GM19023 (cell line): ENCODE data around the gene USP38.
"Not testable (repeated sequence)": the region's sequence is repeated elsewhere in the genome, so short reads cannot be mapped to it uniquely, and the experiment has no call there.

Source experiments
- ATAC-seq: cut with Tn5 transposase; IDR thresholded peaks from one replicate; pipeline ENCODE4 v1.9.1; 2021; ENCODE audit warnings: mild to moderate bottlenecking, moderate library complexity; ENCODE audit not compliant: unreplicated experiment

Gene USP38

GRCh38 chr4:143203577-143203976 is 18.9 kb downstream of the USP38 start:
- ATAC-seq = no peak

DNA sequence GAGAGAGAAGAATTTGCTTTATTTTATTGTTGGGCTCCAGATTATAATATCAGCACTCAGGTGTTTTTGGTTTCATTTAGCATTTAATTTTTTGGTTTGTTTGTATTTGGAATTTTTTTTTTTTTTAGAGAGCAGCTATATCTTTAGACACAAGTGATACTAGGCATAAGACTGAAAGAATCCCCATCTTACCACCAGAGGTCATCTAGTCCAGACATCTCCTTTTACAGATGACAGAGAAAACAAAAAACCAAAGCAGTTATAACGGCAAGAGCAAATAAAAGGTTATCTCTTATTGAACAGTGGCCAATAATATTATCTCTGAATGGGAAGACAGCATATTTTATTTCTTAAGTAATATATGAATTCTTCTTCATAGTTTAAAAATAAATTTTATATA is 22.8 kb downstream of the USP38 start:
- ATAC-seq = no peak

- no peak for ATAC-seq
Measured at GRCh38 chr4:143212566-143212965, 27.8 kb downstream of the USP38 start.

DNA sequence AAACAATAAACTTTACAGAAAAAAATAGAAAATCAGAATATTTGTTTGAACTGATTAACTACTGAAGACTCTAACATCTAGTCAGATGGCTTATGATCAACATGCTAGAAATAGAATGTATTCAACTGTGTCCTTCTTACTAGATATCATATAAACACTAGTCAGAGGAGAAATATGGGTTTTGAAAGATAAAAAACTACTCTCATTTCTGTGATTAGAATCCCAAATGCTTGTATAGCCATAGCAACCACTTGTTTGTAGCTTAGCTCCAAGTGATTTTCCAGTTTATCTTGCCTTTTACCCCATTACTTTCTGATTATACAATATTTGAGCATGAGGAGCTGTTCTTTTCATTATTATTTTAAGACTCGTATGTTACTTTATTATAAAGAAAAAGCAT is 31.2 kb downstream of the USP38 start:
- no peak for ATAC-seq

GRCh38 chr4:143224255-143224654 is 39.5 kb downstream of the USP38 start:
- no peak for ATAC-seq

DNA sequence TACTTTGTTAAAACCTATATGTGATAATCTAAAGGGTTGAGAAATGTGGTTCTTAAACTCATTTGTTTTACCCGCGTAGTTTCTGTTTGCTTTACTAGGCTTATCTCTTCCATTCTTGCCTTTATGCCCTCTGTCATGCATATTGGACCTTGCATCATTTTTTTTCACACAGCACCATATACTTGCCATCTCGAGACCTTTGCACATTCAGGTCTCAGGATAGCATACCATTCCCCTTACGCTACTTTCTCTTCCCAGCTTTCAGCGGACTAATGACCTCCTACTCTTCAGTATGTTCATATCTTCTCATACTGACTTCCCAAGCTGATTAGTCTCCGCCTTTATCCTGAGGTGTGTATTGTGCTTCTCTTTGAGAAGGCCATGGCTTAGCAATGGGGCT is 40.5 kb downstream of the USP38 start:
- no peak for ATAC-seq

GRCh38 chr4:143230683-143231082 is 46.0 kb downstream of the USP38 start:
- ATAC-seq = no peak

DNA sequence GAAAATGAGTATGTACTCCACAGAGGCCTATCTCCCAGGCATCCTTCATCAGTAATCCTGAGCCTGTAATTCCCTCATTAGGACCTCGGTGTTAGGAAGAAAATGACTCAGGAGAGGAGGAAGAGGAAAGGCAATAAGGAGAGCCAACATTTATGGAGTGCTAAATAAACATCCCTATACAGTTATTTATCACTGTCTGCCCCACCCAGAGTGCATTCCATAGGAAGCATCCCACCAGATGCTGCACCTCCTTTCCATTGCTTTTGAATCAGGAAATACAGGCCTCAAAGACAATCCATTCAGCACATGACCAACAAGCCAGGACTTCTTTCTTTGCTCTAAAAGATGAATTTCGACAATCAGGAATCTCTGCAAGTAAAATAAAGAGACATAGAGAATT is 47.6 kb downstream of the USP38 start:
- no peak for ATAC-seq

GRCh38 chr4:143234153-143234552 is 49.4 kb downstream of the USP38 start:
- no peak for ATAC-seq

GRCh38 chr4:143237195-143237594 is 52.5 kb downstream of the USP38 start:
- ATAC-seq = not testable (repeated sequence)

GRCh38 chr4:143240939-143241679 is 56.4 kb downstream of the USP38 start:
- ATAC-seq = no peak

GRCh38 chr4:143241892-143242291 is 57.2 kb downstream of the USP38 start:
- no peak for ATAC-seq

DNA sequence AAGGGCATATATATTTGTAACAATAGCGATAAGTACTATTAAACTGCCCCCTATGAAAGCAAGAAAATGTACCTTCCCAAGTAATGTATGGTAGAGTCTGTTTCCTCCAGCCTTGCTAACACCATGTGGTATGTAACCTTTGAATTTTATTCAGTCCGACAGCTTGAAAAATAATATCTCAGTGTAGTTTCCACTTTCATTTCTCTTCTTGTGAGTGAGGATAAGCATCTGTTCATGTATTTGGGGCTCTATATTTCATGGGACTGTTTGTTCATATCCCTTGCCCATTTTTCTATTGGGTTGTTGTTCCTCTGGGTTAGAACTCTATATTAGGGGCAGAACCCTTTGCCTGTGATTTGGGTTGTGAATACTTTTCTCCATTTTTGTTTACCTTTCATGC is 58.3 kb downstream of the USP38 start:
- no peak for ATAC-seq

DNA sequence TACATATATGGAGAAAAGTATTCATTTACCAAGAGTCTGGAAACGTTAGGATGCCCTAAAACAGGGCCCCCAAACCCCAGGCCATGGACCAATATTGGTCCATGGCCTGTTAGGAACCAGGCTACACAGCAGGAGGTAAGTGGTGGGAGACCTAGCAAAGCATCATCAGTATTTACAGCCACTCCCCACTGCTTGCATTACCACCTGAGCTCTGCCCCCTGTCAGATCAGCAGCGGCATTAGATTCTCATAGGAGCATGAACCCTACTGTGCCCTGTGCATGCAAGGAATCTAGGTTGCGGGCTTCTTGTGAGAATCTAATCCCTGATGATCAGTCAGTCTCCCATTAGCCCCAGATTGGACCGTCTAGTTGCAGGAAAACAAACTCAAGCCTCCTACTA is 62.3 kb downstream of the USP38 start:
- ATAC-seq = no peak

- ATAC-seq = no peak
Measured at GRCh38 chr4:143247866-143248265, 63.1 kb downstream of the USP38 start.

DNA sequence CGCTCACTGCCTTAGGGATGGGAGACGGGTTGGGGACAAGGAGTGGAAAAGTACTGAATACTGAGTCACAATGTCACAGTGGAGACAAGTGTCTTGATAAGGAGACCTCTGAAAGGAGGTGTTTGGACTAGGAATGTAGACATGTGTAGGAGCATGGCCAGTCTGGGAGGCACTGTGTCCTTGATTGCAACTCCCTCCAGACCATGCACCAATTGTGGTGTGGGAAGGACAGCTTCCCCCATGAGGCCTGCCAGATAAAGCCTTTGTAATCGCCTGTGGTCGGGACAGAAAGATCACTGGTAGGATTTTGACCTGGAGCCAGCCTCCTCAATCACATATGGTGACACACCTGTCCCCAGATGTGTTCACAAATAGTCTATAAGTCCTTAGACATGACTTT is 64.1 kb downstream of the USP38 start:
- ATAC-seq = no peak

GRCh38 chr4:143250617-143251016 is 65.9 kb downstream of the USP38 start:
- ATAC-seq = no peak

DNA sequence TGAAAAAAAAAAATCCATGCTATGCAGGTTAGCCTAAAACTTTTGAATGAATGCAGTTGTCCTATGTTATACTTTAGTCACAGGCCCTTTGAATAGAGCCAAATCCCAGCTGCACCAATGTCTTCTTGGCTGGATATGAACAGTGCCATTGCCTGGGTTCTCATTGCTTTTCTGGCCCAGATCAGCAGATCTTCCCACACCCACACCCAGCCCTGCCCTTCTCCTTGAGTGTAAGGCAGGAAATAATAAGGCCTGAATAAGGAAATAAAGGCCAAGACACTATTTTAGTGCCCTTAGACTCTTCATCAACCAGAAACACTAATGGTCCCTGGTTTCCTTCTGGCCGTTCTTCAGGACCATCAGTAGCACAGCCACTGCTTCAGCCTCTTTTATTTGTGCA is 66.6 kb downstream of the USP38 start:
- no peak for ATAC-seq

DNA sequence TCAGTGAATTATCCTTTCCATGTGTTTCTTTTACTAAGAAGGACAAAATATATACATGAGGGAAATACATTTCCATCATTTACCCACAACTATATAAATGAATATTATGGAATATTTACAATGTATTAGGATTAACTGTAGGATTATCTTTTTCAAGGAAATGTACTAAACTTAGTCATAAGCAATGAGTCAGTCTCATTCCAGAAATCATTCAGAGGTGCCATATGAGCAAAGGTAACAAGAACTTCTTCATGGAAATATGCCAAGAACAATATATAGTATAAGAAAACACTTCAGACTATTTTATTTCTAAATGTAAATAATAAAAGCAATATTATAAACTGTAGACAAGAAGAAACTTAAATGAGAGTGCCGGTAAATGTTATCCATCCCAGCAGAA is 67.1 kb downstream of the USP38 start:
- ATAC-seq = no peak

GRCh38 chr4:143252478-143252877 is 67.8 kb downstream of the USP38 start:
- ATAC-seq = no peak

DNA sequence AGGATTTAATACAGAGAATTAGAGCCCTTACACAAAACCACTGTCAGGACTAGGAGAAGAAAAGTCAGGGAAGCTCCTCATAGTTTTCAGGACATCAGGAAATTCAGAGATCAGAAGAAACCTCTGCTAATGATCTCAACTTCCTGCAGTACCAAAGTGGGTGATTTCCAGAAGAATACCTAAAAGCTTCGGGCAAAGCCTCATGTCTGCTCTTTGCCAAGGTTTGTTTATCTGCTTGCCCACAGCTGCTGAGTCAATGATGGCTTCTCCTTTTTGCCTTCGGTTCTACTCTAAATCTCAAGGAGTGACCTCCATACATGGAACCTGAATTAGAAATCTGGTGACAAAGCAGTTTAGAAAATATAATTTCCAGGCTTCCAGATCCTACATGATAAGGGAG is 68.4 kb downstream of the USP38 start:
- ATAC-seq = no peak

- no peak for ATAC-seq
Measured at GRCh38 chr4:143254491-143255226, 69.9 kb downstream of the USP38 start.

DNA sequence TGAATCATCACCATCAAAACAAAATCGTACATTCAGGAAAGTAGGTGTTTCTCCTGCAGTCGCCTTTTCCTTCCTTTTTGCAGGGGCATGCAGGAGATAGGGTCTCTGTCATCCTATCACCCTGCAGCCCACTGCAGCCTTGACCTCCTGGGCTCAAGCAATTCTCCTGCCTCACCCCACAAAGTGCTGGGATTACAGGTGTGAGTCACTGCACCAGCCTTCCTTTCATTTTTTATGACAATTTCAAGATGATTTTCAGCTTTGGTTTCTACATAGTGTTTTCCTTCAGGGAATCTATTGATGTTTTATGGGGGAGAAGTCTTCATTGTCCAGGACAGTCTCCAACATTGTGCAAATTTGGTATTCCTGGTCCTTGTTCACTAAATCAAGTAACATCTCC is 71.7 kb downstream of the USP38 start:
- ATAC-seq = no peak
